GM12892 (cell line): ENCODE data around the gene CA9.

Experiments used
- DNase-seq: peaks from one replicate; pipeline ENCODE4 v3.0.0; 2011; ENCODE audit not compliant: insufficient read length
- FAIRE-seq: peaks from 2 replicates; lab custom pipeline; 2011; peaks lifted over from hg19 to GRCh38; lab: Jason Lieb, UNC
- POLR2A ChIP-seq: IDR thresholded peaks from 2 replicates; pipeline ENCODE4 v1.6.1; 2011; ENCODE audit warnings: low read depth, low read length, control low read depth
- POLR2AphosphoS5 ChIP-seq: IDR thresholded peaks from 2 replicates; pipeline ENCODE4 v1.6.1; 2011; ENCODE audit warnings: low read depth, low read length, control low read depth
- TAF1 ChIP-seq: IDR thresholded peaks from 2 replicates; pipeline ENCODE4 v1.6.1; 2011; ENCODE audit warnings: low read depth, mild to moderate bottlenecking, control low read depth, low read length, borderline replicate concordance

The CA9 gene

GRCh38 chr9:35703906-35704672 lies 30.4 kb downstream of the CA9 start:
- FAIRE-seq (no peak), DNase-seq (no peak)
- no peak for TF ChIP-seq TAF1
- TF ChIP-seq POLR2A, result no peak
- no peak for TF ChIP-seq POLR2AphosphoS5

- no peak for FAIRE-seq
- no peak for TF ChIP-seq POLR2AphosphoS5
- no peak for TF ChIP-seq TAF1
- TF ChIP-seq POLR2A, result no peak
- no peak for DNase-seq
Observed at GRCh38 chr9:35705372-35705771, 31.6 kb downstream of the CA9 start.

DNA sequence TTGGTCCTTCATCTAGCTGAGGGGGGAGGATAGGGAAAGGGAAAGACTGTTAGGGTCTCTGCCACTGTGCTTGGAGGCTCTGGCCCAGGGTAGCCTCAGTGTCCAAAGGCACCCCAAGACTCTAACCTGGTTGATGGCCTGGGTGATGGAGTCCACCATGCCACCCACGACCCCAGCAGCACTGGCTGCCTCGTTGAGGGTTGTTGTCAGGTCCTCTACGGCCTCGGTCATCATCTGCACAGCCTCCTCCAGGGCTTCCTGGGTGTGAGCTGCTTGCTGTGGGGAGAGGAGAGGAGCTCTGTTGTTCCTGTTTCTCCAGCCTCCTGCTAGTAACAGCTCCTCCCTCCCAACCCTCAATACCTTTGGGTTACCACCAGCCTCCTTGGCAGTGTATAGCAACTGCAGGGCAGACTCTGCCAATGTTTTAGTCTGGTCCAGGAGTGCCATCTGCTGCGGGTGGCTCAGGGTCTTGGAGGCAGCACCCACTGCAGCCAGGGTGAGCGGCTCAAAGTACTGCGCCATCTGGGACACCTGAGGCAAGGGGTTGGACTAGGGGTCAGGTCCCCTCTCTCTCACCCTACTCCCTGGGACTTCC lies 32.2 kb downstream of the CA9 start:
- no peak for DNase-seq
- FAIRE-seq, result no peak
- TF ChIP-seq POLR2A, result no peak

DNA sequence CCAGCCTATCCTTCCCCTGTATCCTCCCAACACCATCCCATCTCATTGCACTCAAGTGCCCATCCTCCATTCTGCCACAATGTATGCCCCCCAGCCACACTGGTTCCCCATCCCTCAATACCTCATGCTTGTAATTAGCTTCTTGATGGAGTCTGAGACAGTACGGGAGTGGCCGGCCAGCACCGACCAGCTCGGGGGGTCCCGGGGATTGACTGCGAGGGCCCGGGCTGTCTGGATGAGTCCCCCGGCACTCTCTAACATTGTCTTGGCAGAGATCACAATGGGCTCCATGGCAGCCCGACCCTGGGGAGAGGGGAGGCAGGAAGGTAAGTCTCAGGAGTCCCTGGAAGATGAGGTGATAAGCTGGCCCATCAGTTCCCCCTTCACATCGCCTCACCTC lies 33.2 kb downstream of the CA9 start:
- FAIRE-seq (no peak), DNase-seq (no peak)
- TF ChIP-seq POLR2AphosphoS5 (no peak), TAF1 (no peak)

DNA sequence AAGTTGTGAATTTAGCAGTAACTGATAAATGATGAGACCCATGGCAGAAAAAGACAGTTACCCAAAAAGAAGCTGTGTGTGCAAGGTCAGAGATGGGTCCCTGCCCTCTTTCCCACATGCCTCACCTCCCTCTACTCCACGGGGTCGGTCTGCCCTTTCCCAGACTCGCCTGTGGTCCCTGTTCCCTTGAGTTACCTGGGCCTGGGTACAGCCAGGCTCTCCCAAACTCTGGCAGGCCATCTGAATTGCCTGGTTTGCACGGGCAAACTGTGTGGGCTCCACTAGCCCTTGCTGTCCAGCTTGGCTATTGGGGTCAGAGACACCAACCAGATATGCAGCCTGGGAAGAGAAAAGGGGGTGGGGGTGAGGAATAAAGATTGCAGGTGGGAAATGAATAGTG lies 34.4 kb downstream of the CA9 start:
- DNase-seq (no peak), FAIRE-seq (no peak)

GRCh38 chr9:35710818-35711500 lies 37.2 kb downstream of the CA9 start:
- no peak for FAIRE-seq
- DNase-seq, result no peak
- TF ChIP-seq POLR2A (no peak), TAF1 (no peak), POLR2AphosphoS5 (no peak)

More for the DNA sequence above, 34.4 kb downstream of the CA9 start:
- no peak for TF ChIP-seq POLR2AphosphoS5

GRCh38 chr9:35711501-35712428 lies 38.0 kb downstream of the CA9 start:
- no peak for FAIRE-seq
- no peak for TF ChIP-seq TAF1
- no peak for TF ChIP-seq POLR2A
- TF ChIP-seq POLR2AphosphoS5, result no peak
- DNase-seq, result no peak

DNA sequence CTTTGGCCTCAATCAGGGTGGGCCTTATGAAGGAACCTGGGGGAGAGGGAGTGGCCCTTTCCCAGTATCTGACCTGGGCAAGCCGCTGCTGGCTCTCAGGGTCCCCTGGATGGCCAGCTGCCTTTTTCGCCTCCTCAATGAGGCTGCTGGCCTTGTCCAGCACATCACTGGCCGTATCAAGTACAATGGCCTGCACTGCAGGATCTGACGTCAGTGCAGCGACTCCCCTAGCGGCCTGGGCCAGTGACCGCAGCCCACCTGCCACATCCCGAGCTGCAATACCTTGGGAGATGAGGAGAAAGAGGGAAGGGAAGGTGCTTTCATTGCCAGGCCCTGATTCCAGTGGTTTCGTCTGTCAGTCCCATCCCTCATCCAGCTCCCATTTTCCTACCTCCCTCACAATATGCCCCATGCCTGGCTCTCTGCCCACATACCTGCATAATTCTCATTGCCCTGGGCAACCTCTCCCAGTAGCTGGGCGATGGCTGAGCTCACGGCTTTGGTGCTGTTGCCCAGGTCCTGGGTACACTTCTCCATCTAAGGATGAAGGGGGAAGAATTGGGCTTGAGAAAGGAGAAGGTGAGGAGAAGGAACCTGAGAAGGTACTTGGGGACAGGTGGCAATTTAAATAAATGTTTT lies 39.2 kb downstream of the CA9 start:
- FAIRE-seq (no peak), DNase-seq (no peak)
- no peak for TF ChIP-seq TAF1
- no peak for TF ChIP-seq POLR2AphosphoS5
- TF ChIP-seq POLR2A, result no peak

GRCh38 chr9:35713578-35713977 lies 39.9 kb downstream of the CA9 start:
- FAIRE-seq, result no peak
- TF ChIP-seq POLR2AphosphoS5, result no peak
- TF ChIP-seq POLR2A, result no peak
- TF ChIP-seq TAF1, result no peak
- no peak for DNase-seq

DNA sequence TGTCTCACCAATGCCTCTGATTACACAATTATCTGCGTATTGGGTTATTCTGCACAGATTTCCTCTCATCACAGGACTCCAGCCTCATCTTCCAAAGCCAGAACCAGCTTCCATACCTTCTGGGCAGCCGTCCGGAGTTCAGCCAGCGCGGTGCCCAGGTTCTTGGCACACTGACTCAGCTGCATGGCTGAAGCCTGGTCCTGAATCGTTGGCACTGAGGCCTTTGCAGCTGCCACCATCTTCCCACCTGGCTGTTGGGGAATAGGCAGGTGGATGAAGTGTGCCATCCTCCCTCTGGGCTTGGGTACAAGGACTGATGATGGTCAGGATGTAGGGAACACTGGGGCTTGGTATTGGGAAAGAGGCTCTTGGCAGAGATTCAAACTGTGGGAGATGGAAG lies 40.4 kb downstream of the CA9 start:
- FAIRE-seq (no peak), DNase-seq (no peak)
- TF ChIP-seq POLR2AphosphoS5 (no peak), POLR2A (no peak), TAF1 (no peak)
